Measurements from ENCODE around the gene EPSTI1.

- no peak for TF ChIP-seq CTCF (IDR thresholded peaks at IDR 0.05)
- no peak for TF ChIP-seq REST (IDR thresholded peaks at IDR 0.05; ENCODE audit: insufficient read depth in 1 of 2, low read depth in 2 of 2, low read length in 1 of 2)
- TF ChIP-seq POLR2AphosphoS5 (IDR thresholded peaks at IDR 0.05; ENCODE audit: low read depth, low read length), result no peak
These were observed 13.6 kb upstream of the EPSTI1 start for GRCh38 chr13:43005460-43006236.
